Bronchial epithelial cell (primary cell): ENCODE data around the gene GSX2. TPM values are rescaled to one million over a fixed set of nuclear protein-coding genes. Genes with fewer than 3 reads are reported as not detected.

Experiments used
- DNase-seq: peaks from one replicate; pipeline ENCODE4 v3.0.0-alpha.2; 2010; ENCODE audit warnings: low read depth
- FAIRE-seq: peaks from 2 replicates; lab custom pipeline; 2011; peaks lifted over from hg19 to GRCh38; lab: Jason Lieb, UNC
- H3K27me3 ChIP-seq: 2 replicates; pipeline ENCODE4 v1.5.1; 2011; ENCODE audit warnings: low read length; ENCODE audit not compliant: control insufficient read depth, insufficient read depth
- H3K36me3 ChIP-seq: 2 replicates; pipeline ENCODE4 v1.5.1; 2011; ENCODE audit warnings: low read length; ENCODE audit not compliant: control insufficient read depth, insufficient read depth
- H3K4me3 ChIP-seq: 2 replicates; pipeline ENCODE4 v1.5.1; 2011; ENCODE audit warnings: mild to moderate bottlenecking, low read depth, low read length, control low read depth
- CTCF ChIP-seq: IDR thresholded peaks from 2 replicates; pipeline ENCODE4 v1.5.1; 2011; ENCODE audit warnings: mild to moderate bottlenecking, moderate library complexity, low read length, control low read depth, inconsistent platforms; ENCODE audit not compliant: insufficient read depth, severe bottlenecking
- total RNA-seq: library from RNA; depleted of rRNA; stranded (reverse); fragments of >200 nt; gene quantifications from 2 replicates; pipeline ENCODE4 v1.2.1, GENCODE V29; 2014

GSX2 gene
- total RNA-seq, 1 donor from 2014 or later, result not detected

GRCh38 chr4:54063737-54064316 lies 36.1 kb upstream of the GSX2 start:
- no peak for TF ChIP-seq CTCF
- no peak for FAIRE-seq
- DNase-seq, result no peak
- Histone ChIP-seq H3K27me3 (no peaks in the 10 kb centered on the region), H3K4me3 (peak overlapping the region; percentile 92), H3K36me3 (no peaks in the 10 kb centered on the region)

- no peaks in the 10 kb centered on the region for H3K36me3 ChIP-seq
- FAIRE-seq, result no peak
- TF ChIP-seq CTCF, result no peak
- no peaks in the 10 kb centered on the region for H3K27me3 ChIP-seq
- H3K4me3 ChIP-seq, result peak within 1 kb of the TSS; percentile 92
- peak; percentile 80 for DNase-seq
These were observed 35.4 kb upstream of the GSX2 start, which contains the start of gene CHIC2 for GRCh38 chr4:54064317-54065111. CHIC2 (minus strand) TSS chr4:54064605; CDS start chr4:54064300, 305 bp downstream.

GRCh38 chr4:54065282-54066087 lies 34.5 kb upstream of the GSX2 start:
- TF ChIP-seq CTCF, result no peak
- no peak for FAIRE-seq
- Histone ChIP-seq H3K4me3 (no peak overlapping the region), H3K27me3 (no peaks in the 10 kb centered on the region), H3K36me3 (no peaks in the 10 kb centered on the region)
- DNase-seq, result peak; percentile 26

- Histone ChIP-seq H3K36me3 (no peaks in the 10 kb centered on the region), H3K4me3 (no peak overlapping the region), H3K27me3 (no peaks in the 10 kb centered on the region)
- no peak for TF ChIP-seq CTCF
- DNase-seq (no peak), FAIRE-seq (no peak)
These were observed 33.9 kb upstream of the GSX2 start for GRCh38 chr4:54066088-54066415.

- Histone ChIP-seq H3K36me3 (no peaks in the 10 kb centered on the region), H3K27me3 (no peaks in the 10 kb centered on the region), H3K4me3 (no peak overlapping the region)
- no peak for DNase-seq
- TF ChIP-seq CTCF, result no peak
- no peak for FAIRE-seq
These were observed 33.2 kb upstream of the GSX2 start for GRCh38 chr4:54066718-54067129.
